CD4-positive, alpha-beta T cell treated with Interleukin-17A for 1 hour (primary cell): ENCODE results near the gene GJC1.

Experiments used
- DNase-seq: peaks from one replicate; pipeline ENCODE4 v3.0.0-alpha.2; 2020

GJC1 gene

DNA sequence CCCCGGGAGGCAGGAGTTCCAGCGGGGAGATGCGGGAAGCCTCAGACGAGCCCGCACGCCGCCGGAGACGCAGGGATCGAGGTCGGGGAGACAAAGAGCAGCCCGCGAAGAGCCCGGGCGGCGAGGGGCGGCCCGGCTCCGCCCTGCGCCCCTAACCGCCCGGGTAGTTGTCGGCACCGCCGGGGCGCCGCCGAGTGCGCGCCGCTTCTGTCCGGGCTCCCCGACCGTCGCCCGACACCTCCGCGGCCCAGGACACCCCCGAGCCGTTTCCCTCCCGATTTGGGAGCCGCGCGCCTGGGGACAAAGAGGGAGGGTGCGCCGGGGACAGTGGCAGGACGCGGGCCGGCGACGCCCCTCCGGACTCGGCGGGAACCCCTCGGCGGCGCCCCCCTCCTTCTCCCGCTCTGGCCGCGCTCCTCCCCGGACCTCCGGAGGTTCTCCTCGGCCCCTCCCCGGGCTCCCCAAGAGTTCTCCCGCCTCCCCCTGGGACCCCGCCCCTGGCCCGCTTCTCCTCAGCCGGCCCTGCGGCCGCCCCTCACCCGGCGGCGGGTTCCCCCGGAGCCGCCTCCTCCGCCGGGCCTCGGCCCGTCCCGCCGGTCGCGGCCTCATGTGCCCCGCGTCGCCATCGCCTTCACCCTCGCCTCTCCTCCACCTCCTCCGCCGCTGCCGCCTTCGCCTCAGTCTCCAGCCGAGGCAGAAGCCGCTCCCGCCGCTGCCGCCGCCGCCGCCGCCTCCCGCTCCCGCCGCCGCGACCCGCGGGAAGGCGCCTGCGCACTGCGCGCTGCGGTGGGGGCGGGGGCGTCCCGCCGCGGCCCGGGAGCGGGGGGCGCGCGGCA is at the start of gene GJC1:
GJC1 (minus strand) TSS at position 765 of the 836 bp plus-strand sequence. CDS start 24,470 bp downstream, outside the sequence.
- DNase-seq: no peak

DNA sequence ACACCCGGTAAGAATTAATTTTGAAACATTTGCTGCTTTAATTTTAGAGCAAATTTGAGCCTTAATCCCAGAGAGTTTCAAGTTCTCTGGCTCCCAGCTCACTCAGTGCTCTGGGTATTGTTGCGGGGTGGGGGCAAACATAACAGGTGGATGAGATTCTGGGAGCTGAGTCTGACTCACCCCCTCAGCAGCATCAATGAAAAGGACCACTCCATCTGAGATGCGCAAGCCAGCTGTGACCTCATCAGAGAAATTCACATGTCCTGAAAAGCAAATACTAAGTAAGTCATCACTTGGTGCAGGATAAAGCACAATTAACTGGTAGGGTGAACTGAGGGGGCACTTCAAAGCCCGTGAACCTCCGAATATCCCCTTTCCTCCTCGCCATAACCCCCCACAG is 49.3 kb upstream of the GJC1 start:
- DNase-seq: no peak

DNA sequence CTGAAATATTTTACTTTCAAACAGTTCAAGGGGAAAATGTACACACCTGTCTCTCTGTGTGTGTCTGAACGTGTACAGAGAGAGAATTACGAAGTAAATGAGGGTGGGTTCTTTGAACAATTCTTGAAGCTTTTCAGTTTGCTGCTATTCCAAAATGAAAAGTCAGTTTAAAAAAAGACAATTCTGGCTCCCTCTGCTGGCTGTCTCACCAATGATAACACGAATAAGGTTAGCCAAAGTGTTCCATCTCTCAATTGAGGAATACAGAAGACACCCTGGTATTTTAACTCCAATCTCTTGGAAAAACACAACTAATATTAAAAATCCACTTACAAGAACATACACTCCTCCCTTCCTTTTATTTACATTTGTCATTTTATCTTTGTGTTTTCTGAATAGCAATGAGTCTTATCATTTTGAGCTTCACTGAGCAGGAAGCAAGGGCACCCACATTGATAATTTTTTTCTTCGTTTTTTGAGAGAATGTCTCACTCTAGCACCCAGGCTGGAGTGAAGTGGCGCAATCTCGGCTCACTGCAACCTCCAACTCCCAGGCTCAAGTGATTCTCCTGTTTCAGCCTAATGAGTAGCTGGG is 48.6 kb upstream of the GJC1 start:
- peak; percentile 35 for DNase-seq

DNA sequence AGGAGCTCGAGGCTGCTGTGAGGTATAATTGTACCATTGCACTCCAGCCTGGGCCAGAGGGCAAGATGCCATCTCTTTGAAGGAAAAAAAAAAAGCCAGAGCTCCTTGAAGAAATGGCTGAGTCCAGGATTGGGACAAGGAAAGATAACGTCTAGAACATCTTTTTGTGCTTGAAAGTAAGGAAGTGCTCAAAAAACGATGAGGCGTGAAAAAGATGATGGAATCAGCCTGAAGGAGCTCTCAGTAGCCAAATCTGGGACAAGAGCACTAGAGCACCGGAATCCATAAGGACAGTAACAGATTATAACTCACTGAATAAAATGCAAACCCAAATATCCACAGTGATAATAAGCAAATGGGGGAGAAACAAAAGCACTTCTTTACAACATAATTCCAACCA is 47.0 kb upstream of the GJC1 start:
- no peak for DNase-seq

DNA sequence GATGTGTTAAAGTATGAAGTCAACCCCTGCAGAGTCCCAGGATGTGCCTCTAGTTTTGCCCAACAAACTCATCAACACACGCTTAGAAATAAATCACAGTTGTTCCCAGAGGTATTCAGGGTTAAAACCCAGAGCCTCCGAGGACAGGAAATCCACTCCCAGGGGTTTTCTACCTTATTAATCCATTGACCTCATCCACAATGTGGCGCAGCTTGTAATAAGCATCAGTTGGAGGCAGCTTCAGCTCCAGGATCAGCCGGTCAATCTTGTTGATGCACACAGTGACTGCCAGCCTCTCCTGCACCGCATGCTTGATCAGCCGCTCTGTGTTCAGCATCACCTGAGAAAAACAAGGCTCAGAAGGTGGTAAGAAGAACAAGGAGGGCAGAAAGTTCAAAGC is 45.7 kb upstream of the GJC1 start:
- DNase-seq: no peak

DNA sequence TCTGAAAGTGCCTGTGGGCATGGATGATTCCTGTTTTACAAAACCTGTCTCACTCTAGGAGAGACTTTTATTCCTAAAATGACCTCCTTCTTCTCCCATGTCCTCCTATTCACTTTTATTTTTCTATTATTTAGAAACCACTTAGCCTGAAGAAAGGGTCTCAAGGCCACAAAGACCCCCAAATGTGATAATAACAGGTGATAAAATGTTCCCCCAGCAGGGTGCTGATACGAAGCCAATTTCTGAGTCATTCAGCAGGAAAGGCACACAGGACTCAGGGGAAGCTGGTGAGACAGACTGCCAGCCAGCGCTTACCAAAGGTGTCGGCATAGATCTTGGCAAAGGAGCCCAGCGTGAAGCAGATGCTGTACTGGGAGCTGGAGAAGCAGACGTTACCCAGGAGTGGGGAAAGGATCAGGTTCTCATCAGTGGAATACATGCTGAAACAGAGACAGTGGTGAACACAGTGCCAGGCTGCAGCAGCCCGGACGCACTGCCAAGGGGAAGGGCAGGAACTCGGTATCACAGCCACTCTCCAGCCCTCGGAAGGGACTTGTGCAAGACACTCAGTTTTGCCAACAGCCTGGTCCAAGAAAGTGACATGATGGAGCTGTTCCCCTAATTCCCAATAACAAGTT is 42.2 kb upstream of the GJC1 start:
- no peak for DNase-seq

DNA sequence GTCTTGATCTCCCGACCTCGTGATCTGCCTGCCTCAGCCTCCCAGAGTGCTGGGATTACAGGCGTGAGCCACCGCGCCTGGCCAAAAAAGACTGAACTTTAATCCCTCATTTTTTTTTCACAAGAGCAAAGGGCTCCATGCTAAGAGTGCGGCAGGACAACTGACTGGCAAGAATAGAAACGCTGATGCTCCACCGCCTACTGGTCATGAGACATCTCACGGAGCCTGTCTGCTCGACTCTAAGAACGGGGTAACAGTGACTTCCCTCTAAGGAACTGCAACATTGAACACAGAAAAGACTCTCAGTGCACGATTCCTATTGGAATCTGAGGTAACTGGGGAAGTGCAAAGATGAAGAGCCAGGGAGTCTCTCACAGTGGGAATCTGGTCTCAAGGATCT is 41.5 kb upstream of the GJC1 start:
- DNase-seq: no peak

DNA sequence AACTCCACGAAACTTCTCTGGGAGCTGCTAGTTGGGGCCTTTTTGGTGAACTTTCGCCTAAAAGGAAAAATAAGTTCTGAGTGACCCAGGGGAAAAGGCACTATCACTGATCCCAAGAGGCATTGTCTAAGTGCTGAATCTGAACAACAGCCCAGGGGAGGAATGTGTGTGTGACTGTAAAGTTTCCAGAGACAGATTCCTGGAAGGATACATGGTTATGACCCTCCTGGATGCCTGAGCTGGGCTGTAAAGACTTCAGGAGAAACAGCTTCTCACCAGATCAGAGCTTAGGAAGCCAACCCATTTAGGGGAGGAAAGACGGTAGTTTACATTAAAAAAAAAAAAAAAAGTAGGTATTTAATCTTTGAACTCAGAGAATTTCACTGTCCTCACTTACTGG is 37.8 kb upstream of the GJC1 start:
- no peak for DNase-seq

DNA sequence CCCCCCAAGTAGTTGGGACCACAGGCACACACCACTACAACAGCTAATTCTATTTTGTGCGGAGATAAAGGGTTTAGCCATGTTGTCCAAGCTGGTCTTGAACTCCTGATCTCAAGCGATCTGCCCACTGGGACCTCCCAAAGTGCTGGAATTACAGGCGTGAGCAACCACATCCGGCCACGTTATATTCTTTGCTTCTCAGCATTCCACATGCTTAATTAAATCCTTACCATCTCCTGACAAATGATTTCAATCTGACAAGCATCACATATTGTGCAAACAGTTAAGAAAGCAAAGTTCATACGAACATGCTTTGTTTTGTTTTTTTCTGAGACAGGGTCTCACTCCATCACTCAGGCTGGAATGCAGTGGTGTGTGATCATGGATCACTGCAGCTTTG is 35.8 kb upstream of the GJC1 start:
- no peak for DNase-seq

DNA sequence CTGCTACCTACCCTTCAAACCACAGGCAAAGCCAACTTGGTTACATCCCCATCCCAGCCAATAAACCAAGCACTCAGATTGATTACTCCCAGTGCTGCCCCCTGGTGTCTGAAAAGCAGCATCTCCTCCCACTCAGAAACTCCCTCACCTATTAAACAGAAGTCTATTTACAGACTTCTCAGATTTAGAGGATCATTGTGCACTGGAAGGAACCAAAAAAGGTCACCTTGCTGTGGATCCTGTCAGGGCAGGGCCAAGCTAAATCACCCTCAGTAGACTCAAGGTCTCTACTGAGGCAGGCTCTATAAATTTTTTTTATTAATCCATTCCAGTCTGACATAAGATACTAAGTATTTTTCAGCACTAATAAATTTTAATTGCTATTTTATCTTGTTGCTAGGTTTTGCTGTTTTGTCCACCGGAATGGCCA is 35.2 kb upstream of the GJC1 start:
- DNase-seq: peak; percentile 79

DNA sequence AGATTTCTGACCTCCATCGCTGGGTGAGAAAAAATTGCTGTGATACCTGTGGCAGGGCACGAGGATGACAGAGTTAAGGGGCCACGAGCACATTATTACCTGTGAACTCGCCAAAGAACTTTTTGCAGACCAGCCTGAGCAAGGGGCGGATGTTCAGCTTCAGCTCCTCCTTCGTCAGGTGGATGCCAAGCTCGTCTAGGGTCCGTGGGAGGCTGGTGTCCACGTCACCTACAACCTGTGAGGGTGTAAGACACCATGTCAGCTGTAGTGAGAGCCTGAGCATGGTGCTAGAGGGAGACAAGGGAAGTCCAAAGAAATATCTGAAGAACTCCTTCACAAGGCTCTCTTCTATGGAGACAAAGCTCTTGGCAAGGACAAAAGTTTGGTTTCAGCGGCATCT is 34.7 kb upstream of the GJC1 start:
- DNase-seq: no peak

DNA sequence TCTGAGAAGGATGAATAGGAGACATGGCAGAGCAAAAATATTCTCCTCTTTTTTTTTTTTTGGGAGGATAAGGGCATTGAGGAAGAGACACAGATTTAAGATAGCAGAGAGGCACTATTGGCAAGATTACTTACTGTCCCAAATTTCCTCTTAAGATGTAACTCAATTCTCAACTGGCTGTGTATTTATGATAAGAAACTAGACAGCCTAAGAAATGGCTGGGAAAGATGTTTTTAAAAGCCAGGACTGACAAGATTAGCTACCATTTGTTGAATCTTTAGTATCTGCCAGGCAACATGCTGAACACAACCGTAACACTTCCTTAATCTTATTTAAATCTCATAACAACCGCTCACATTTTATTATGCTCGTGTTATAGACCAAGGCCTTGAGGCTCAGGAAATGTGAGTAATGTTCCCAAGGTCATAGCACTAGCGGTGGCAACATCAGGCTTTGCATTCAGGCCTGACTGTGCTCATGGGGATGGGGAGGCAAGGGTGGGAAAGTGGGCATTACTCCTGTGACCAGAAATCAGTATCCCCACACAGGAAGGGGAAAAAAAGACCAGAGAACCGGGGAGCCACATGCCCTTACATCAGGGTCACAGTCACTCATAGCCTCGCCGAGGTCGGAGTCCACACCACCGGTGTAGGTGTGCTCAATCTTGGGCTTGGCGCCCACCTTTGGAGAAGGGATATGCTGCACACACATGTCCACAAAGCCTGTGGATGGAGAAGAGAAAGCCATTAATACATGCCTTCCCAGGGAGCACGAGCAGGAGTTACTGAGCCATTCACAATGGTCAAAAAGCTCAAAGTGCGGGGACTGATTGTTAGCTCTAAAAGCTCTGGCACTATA is 33.2 kb upstream of the GJC1 start:
- no peak for DNase-seq

DNA sequence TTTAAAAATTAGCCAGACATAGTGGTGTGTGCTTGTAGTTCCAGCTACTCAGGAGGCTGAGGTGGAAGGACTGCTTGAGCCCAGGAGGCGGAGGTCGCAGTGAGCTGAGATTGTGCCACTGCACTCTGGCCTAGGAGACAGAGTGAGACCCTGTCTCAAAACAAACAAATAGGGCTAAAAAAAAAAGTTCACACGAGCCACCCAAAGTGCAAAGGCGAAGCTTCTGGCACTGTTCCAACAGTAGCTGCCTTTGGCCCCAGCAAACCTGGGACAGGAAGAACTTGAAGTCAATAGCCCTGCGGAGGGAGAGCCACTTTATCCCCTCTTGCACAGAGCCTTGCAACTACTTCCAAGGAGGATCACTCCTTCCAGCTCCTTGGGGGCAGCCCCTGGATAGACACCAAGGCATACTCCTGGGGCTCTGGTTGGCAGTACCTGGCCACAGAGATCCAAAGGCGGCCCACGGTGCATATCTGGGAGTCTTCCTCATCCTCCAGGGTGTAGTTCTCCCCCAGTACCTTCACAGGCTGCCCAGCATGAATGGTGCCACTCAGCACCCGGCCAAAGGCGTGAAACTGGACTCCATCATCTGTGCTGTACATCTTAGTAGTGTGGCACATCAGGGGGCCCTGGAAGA is 32.3 kb upstream of the GJC1 start:
- no peak for DNase-seq

DNA sequence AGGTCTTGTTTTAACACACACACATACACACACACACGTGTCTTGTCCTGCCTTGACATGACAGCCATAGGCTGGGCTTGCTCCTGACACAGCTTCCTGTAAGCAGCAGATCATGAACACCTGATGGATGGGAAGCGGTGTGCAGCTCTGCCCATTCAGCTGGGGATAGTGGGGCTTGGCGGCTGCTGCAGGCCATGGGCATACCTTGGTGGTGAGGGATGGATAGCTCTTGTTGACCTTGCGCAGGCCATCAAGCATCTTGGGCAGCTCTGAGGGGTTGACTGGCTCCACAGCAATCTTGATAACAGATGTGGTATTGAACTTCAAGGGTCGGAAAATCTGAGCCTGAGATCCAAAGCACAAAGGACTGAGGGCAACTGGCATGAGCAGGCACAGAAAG is 29.6 kb upstream of the GJC1 start:
- DNase-seq: no peak

DNA sequence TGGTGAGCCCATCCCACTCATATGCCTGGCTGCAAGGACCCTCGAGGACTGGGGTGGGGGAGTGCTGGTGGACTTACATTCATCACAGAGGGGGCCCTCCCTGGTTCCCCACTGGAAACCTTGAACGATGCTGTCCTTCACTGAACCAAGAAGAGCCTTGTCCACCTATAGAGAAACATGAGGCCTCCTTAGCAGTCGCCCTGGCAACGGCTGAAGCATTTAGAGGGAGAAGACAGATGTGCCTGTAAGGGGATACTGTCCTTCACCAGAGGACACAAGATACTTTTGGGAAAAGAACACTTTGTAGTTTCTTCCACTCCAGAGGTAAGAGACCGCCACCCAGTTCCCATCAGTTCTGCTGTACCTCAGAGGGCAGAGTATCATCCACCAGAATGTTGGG is 24.1 kb upstream of the GJC1 start:
- no peak for DNase-seq

DNA sequence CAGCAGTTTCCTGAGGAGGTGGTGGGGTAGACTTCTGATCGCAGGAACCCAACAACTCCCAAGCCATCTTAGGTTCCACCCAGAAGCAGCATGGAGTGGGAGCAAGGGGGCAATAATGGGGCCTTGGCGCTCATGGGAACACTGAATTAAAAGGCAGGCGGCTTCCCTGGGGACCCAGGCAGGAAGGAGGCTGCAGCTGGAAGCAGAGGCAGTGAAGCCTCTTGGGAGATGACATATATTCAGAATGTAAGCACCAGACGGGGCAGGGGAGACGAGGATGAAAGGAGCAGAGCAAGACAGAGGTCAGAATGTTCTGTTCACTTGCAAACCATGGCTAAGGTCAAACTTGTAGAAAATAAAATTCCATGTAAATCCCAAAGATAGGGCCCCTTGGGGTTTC is 20.5 kb upstream of the GJC1 start:
- no peak for DNase-seq

DNA sequence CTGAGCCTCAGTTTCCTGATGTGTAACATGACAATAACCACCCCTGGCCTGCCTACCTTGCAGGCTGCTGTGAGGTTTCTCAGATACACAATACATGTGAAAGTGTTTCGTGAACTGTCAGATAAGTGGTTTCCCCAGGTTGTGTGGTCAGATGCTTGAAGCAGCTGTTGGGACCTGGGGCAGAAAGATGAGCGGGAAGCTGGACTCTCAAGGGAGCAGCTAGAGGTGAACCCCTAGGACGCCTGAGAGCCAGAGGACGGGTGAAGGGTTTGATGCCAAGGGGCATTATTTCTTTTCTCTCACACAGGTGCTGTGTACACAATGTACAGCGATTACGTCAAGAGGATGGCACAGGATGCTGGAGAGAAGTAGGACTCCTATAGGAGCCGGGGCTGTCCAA is 19.9 kb upstream of the GJC1 start:
- DNase-seq: no peak

DNA sequence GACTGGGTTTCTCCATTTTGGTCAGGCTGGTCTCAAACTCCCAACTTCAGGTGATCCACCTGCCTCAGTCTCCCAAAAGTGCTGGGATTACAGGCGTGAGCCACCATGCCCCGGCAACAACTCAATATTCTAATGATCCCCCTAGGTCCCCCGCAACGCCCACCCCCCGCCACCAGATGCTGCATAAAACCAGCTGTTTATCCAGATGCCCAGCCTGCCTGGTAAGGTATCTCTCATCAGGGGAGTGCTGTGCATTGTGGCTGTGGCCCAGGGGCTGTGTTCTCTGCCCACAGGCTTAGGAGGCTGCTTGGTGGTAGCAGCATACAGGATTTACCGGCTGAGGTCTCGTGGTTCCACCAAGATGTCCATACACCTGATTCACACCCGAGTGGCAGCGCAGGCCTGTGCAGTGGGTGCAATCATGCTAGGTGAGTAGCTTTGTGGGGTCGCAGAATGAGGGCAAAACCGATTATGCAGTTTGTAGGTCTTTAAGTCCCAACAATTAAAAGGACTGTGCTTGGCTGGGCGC is 18.9 kb upstream of the GJC1 start:
- DNase-seq: no peak

DNA sequence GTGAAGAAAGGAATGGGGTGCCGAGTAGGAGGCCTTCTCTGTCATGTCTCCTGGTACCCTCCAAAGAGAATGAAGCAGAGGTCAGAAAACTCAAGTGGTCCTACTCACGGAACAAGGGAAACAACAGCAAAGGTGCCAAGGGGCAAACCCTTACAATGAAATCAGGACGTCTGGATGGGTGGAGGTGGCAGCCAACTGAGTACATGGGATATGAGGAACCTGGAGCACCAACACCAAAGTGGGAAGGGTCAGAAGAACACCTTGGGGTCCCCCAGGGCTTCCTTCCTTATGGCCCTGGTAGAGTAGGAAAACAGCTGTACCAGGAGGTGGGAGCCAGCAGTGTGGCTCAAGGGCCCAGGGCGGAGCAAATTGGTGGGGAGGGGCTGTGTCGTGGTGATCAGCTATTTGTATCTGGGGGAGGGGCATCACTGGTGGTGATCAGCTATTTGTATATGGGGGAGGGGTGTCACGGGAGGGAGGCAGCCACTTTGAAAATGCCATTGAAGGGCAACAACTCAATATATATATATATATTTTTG is 18.2 kb upstream of the GJC1 start:
- DNase-seq: no peak

DNA sequence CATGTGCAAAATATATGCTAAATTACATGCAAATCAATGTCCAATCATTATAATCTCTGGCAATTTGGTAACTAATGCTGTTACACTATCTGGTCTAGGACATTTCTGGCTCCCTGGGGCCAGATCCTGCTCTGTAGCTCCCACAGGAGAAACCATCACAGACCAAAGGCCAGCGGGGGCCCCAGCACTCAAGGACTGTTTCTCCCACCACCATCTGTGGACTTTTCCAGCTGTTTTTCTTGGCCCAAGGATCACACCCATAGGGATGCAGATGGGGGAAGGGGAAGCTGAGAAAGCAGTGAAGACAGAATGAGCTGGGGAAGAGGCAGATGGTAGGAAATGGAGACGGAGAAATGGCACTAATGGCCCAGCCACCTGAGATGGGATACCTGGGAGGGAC is 17.5 kb upstream of the GJC1 start, which contains the start of gene HIGD1B:
HIGD1B (plus strand) TSS at position 298 of the 400 bp plus-strand sequence. CDS start 270 bp downstream, outside the sequence.
- no peak for DNase-seq

DNA sequence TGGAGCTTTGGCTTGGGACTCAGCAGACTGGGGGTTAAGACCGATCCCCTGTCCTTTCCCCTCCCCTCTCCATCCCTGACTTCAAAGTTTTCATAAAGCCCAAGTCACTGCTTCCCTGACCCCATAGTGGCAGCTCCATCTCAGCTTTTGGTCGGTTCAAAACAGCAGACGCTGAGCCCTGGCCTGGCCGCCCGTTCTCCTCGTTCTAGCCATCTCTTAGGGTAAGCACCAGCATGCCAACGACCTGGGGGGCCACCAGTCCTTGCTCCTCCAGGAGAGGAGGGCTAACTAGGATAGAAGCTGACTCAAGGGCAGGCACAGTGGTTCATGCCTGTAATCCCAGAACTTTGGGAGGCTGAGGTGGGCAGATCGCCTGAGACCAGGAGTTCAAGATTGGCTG is 16.1 kb upstream of the GJC1 start:
- no peak for DNase-seq

DNA sequence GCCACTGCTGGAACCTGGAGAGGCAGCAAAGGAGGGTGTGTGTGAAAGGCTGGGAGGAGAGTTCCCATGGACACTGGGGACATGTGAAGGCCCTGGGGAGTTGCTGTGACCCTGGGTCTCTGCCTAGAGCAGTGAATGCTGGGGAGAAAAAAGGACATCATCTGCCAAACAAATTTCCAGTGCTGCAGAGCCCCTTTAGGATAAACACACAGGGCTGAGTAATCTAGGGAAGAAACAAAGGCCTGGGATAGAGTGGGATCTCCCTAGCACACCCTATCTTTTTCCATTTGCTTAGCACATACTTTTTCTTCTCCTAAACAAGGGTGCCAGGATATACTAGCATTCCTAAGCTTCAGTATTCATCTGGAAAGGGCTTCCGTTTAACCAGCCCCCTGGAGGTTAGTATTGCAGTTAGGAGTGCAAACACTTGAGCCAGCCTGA is 14.3 kb upstream of the GJC1 start:
- no peak for DNase-seq
